ENCODE results near the gene SRPK1. TPM values are rescaled to one million over a fixed set of nuclear protein-coding genes. Genes with fewer than 3 reads are reported as not detected.

Gene SRPK1
- total and polyA plus RNA-seq, 2 of the 8 experiments (the other 6 are each of a cell fraction or from before 2014, with no cell fraction given) = 25.7 to 116 TPM

DNA sequence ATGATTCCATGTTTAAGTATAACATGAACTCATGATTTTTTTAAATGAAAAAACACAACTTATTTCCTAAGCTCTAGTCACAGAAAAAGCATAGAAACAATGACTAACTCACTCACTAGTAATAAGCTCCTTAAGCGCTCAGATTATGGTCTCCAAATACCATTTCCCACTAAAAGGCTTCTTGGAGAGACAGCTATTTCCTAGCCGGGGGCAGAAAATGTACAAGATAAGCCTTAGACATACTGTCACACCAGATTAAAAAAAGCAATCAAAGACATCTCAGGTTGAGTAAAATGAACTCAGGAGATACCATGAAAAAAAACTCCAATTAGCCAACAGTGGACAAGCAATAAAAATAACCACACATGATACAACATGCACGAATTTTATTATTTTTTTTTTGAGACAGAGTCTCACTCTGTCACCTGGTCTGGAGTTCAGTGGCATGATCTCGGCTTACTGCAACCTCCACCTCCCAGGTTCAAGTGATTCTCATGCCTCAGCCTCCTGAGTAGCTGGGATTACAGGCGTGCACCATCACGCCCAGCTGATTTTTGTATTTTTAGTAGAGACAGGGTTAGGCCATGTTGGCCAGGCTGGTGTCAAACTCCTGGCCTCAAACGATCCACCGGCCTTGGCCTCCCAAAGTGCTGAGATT is 14.9 kb downstream of the SRPK1 start (continued):
- no peak for TF ChIP-seq EP300 (IDR thresholded peaks at IDR 0.05; ENCODE audit: borderline replicate concordance in 1 of 2, low read depth in 2 of 2, low read length in 2 of 2)
- no peak for TF ChIP-seq CBX5 (IDR thresholded peaks at IDR 0.05; ENCODE audit: low read depth, low read length)
- TF ChIP-seq TAF1 (IDR thresholded peaks at IDR 0.05; ENCODE audit: low read depth, low read length) = no peak
- TF ChIP-seq, protein P1, sequence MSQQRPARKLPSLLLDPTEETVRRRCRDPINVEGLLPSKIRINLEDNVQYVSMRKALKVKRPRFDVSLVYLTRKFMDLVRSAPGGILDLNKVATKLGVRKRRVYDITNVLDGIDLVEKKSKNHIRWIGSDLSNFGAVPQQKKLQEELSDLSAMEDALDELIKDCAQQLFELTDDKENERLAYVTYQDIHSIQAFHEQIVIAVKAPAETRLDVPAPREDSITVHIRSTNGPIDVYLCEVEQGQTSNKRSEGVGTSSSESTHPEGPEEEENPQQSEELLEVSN (IDR thresholded peaks at IDR 0.05) = no peak
- no peak for TF ChIP-seq CTBP2 (IDR thresholded peaks at IDR 0.05; ENCODE audit: borderline replicate concordance, insufficient read depth, insufficient read length, low read length)
